GM19397 (cell line): ENCODE measurements around the gene CEBPG.

Experiments
- ATAC-seq: cut with Tn5 transposase; IDR thresholded peaks from one replicate; pipeline ENCODE4 v1.9.1; 2021; ENCODE audit warnings: mild to moderate bottlenecking, moderate library complexity; ENCODE audit not compliant: unreplicated experiment

CEBPG gene

GRCh38 chr19:33379151-33379829 is 5.8 kb downstream of the CEBPG start:
- no peak for ATAC-seq

- ATAC-seq, result no peak
Observed at GRCh38 chr19:33381101-33381500, 7.6 kb downstream of the CEBPG start.

- ATAC-seq, result no peak
Observed at GRCh38 chr19:33382006-33382405, 8.5 kb downstream of the CEBPG start.

GRCh38 chr19:33382982-33383381 is 9.5 kb downstream of the CEBPG start:
- ATAC-seq, result no peak

- ATAC-seq, result no peak
Observed at GRCh38 chr19:33383720-33384292, 10.3 kb downstream of the CEBPG start.

GRCh38 chr19:33384983-33385382 is 11.5 kb downstream of the CEBPG start:
- ATAC-seq, result no peak

- no peak for ATAC-seq
Observed at GRCh38 chr19:33385956-33386355, 12.4 kb downstream of the CEBPG start.

- no peak for ATAC-seq
Observed at GRCh38 chr19:33386361-33386858, 12.9 kb downstream of the CEBPG start.

- no peak for ATAC-seq
Observed at GRCh38 chr19:33387351-33388230, 14.1 kb downstream of the CEBPG start.

- no peak for ATAC-seq
Observed at GRCh38 chr19:33388231-33388724, 14.8 kb downstream of the CEBPG start.

GRCh38 chr19:33388725-33389420 is 15.4 kb downstream of the CEBPG start:
- ATAC-seq, result no peak

- no peak for ATAC-seq
Observed at GRCh38 chr19:33389421-33390100, 16.1 kb downstream of the CEBPG start.

- ATAC-seq, result no peak
Observed at GRCh38 chr19:33390101-33390907, 16.8 kb downstream of the CEBPG start.

- ATAC-seq, result no peak
Observed at GRCh38 chr19:33390908-33391630, 17.6 kb downstream of the CEBPG start.

GRCh38 chr19:33391631-33392249 is 18.2 kb downstream of the CEBPG start:
- no peak for ATAC-seq

- no peak for ATAC-seq
Observed at GRCh38 chr19:33392341-33393285, 19.1 kb downstream of the CEBPG start.

GRCh38 chr19:33393286-33394005 is 19.9 kb downstream of the CEBPG start:
- ATAC-seq, result no peak
